Heart left ventricle (tissue), 16 donors: ENCODE data around the gene LRFN3. TPM values are rescaled to one million over a fixed set of nuclear protein-coding genes. Genes with fewer than 3 reads are reported as not detected.

Source experiments
- ATAC-seq, 4 donors: fragments of 200-7000 bp; cut with Tn5 transposase; one replicate each; pipeline ENCODE4 v1.9.1; 2020 to 2022; ENCODE audit warnings: moderate library complexity in 4 of 4, mild to moderate bottlenecking in 3 of 4, moderate number of reproducible peaks in 1 of 4
- DNase-seq, 5 donors: peaks; one replicate each; pipeline ENCODE4 v3.0.0-alpha.2; 2020
- H3K27ac ChIP-seq, 12 donors: fragments of 200-600 bp; sonication (generic) in 4 of 12; one replicate each; pipeline versions ENCODE4 v1.5.0 to v1.8.0; 2016 to 2022; ENCODE audit warnings: mild to moderate bottlenecking in 2 of 12
- H3K27me3 ChIP-seq, 9 donors: fragments of 200-600 bp; sonication (generic) in 2 of 9; one replicate each; pipeline versions ENCODE4 v1.5.1 to v1.8.0; 2016 to 2022; ENCODE audit warnings: mild to moderate bottlenecking in 3 of 9
- H3K36me3 ChIP-seq, 9 donors: fragments of 200-600 bp; sonication (generic) in 2 of 9; one replicate each; pipeline versions ENCODE4 v1.5.0 to v1.8.0; 2018 to 2022; ENCODE audit warnings: mild to moderate bottlenecking in 2 of 9
- H3K4me1 ChIP-seq, 12 donors: fragments of 200-600 bp; sonication (generic) in 4 of 12; one replicate each; pipeline versions ENCODE4 v1.5.0 to v1.8.0; 2016 to 2022; ENCODE audit warnings: mild to moderate bottlenecking in 3 of 12
- H3K4me3 ChIP-seq, 12 donors: fragments of 200-600 bp; sonication (generic) in 4 of 12; one replicate each; pipeline versions ENCODE4 v1.5.0 to v1.8.0; 2017 to 2022; ENCODE audit warnings: mild to moderate bottlenecking in 9 of 12, moderate library complexity in 4 of 12
- H3K9me3 ChIP-seq, 12 donors: fragments of 200-600 bp; sonication (generic) in 4 of 12; one replicate each; pipeline versions ENCODE4 v1.5.0 to v1.8.0; 2016 to 2022; ENCODE audit warnings: mild to moderate bottlenecking in 1 of 12
- POLR2A ChIP-seq, 2 donors: fragments of 450-650 bp; IDR thresholded peaks; one replicate each; pipeline ENCODE4 v1.6.1; 2017; ENCODE audit warnings: antibody characterized with exemption in 2 of 2, mild to moderate bottlenecking in 2 of 2, moderate library complexity in 2 of 2
- WGBS, 4 donors: extraction: QIAGEN DNeasy Blood & Tissue Kit in 2 of 4; methylation state at CpG; one replicate each; pipeline versions ENCODE4 v1.1.5 to v1.1.7; 2013 to 2018; 5-methylcytosine and 5-hydroxymethylcytosine counted together
- intact Hi-C, 10 donors: fragments of 100-400 bp; cut with DNase I; formaldehyde crosslinking; loops; one replicate each; pipeline versions ENCODE4 v1.11.1 to v1.14.2; 2022
- polyA plus RNA-seq, 2 donors: library from polyadenylated mRNA; stranded (reverse); fragments of 200-250 nt; gene quantifications; one replicate each; pipeline ENCODE4 v1.2.3, GENCODE V29; 2013
- total RNA-seq, 9 donors: library from RNA; depleted of rRNA in 2 of 9; stranded (reverse); fragments of >200 nt in 2 of 9; fragmentation: NEBNext Ultra II Directional in 3 of 9; extraction: Animal tissue kit (Norgen Biotek cat#: 25700) in 3 of 9; gene quantifications; one replicate each; pipeline versions ENCODE4 v1.1.0 to v1.2.4, GENCODE V29; 2016 to 2023
- TF ChIP-seq, protein P1 (sequence below), 12 donors: fragments of 200-600 bp; sonication (generic) in 4 of 12; IDR thresholded peaks; one replicate each; pipeline versions ENCODE4 v1.5.0 to v1.8.0; 2018 to 2022; ENCODE audit warnings: antibody characterized with exemption in 12 of 12, mild to moderate bottlenecking in 5 of 12
- donor health status: ischemic (EF 13 %, LVEDD 7.1; RV severe dilation, severe dysfunction).
- donor health status: healthy with polysubstance abuse.
- donor health status: DM: no; HTN: yes; CAD: no.
- donor health status: DM: no; HTN: no; CAD: no.
- donor health status: ischemic (EF 25% LVEDD 6.9; RV normal size, moderate dysfunction).
- donor health status: ischemic (EF 25% LVEDD 5.7; RV mildly dilated, moderate dysfunction).
- donor health status: healthy.
- donor health status: DM: yes; HTN: yes; CAD: no.
- donor health status: ischemic (EF 35%, LVEDD 5.7; RV mildly dilated, moderate dysfunction).
- donor health status: nonischemic (EF 11% LVEDD 7.7; RV severe dilation, severe dysfunction).
- donor health status: DM: yes; HTN: yes; CAD: no.
- donor health status: PGD.
- donor health status: ischemic (EF 29% LVEDD 5.4; RV normal size, mild dysfunction).
- donor health status: nonischemic (EF 23%, LVEDD 6.1; RV moderate dilation, normal function).

The LRFN3 gene
- total and polyA plus RNA-seq, 11 donors: 4.5 to 18.6 (median 8.5) TPM

DNA sequence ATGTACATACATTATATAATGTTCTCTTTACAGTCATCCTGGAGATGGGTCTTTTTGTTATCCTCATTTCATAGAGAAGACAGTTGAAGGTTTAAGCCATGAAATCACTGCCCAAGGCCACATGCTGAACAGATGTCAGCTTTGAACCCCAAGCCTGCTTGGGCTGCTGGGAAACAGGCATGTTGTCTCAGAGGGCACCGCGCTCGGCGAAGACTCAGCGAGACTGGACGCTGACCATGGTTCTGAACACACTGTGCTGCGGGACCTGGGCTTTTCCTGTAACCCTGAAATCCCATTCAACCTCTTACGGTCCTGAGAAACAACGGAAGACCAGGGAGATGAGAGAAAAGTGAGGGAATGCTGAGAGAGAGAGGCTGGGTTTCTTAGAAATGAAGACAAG is 27.3 kb downstream of the LRFN3 start:
- intact Hi-C loops: no loop called here
- ATAC-seq (peak in 3 of 4 donors; percentile 44 to 65 (median 50)), DNase-seq (peak in 2 of 5 donors; percentile 43 to 44)
- no peaks in the 10 kb centered on the region for H3K9me3 ChIP-seq
- no peak overlapping the region for H3K4me3 ChIP-seq
- 3 to 7% (median 4%) methylated on average over 9 of the region's 9 CpGs for WGBS, 4 donors
- H3K27me3 ChIP-seq: peaks cover 17 to 53% (median 27%) of the 10 kb centered on the region in 9 donors
- no peak overlapping the region for H3K27ac ChIP-seq
- peaks cover 0 to 15% (median 1%) of the 10 kb centered on the region in 12 donors for H3K4me1 ChIP-seq
- no peaks in the 10 kb centered on the region for H3K36me3 ChIP-seq
- TF ChIP-seq, protein P1, sequence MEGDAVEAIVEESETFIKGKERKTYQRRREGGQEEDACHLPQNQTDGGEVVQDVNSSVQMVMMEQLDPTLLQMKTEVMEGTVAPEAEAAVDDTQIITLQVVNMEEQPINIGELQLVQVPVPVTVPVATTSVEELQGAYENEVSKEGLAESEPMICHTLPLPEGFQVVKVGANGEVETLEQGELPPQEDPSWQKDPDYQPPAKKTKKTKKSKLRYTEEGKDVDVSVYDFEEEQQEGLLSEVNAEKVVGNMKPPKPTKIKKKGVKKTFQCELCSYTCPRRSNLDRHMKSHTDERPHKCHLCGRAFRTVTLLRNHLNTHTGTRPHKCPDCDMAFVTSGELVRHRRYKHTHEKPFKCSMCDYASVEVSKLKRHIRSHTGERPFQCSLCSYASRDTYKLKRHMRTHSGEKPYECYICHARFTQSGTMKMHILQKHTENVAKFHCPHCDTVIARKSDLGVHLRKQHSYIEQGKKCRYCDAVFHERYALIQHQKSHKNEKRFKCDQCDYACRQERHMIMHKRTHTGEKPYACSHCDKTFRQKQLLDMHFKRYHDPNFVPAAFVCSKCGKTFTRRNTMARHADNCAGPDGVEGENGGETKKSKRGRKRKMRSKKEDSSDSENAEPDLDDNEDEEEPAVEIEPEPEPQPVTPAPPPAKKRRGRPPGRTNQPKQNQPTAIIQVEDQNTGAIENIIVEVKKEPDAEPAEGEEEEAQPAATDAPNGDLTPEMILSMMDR (IDR thresholded peaks at IDR 0.05): no peak
- no peak for TF ChIP-seq POLR2A (IDR thresholded peaks at IDR 0.05)

DNA sequence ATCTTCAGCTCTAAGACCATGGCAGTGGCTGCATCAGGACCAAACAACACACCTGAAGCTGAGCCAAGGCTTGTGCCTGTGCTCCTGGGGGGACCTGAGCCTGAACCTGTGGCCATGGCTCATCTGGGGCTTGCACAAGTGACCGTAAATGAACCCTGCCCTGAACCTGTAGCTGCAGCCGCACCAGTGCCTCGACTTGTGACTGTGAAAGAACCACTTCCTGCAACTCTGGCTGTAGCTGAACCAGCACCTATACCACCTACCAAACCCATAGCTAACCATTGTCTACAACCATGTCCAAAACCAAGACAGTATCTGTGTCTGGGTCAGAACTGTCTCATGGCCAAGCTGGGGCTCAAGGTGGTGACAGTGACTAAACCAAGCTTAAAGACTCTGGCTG is 30.6 kb downstream of the LRFN3 start:
- Histone ChIP-seq H3K36me3 (no peaks in the 10 kb centered on the region), H3K27ac (no peak overlapping the region), H3K4me3 (no peak overlapping the region), H3K9me3 (no peaks in the 10 kb centered on the region), H3K4me1 (no peaks in the 10 kb centered on the region), H3K27me3 (peaks cover 0 to 21% (median 0%) of the 10 kb centered on the region in 9 donors)
- 67 to 90% (median 78%) methylated on average over 1 to 3 of the region's 3 CpGs for WGBS, 4 donors
- intact Hi-C loops: no loop called here
- ATAC-seq (peak in 1 of 4 donors; percentile 26), DNase-seq (no peak)
- no peak for TF ChIP-seq POLR2A (IDR thresholded peaks at IDR 0.05)
- TF ChIP-seq, protein P1 (IDR thresholded peaks at IDR 0.05): no peak

DNA sequence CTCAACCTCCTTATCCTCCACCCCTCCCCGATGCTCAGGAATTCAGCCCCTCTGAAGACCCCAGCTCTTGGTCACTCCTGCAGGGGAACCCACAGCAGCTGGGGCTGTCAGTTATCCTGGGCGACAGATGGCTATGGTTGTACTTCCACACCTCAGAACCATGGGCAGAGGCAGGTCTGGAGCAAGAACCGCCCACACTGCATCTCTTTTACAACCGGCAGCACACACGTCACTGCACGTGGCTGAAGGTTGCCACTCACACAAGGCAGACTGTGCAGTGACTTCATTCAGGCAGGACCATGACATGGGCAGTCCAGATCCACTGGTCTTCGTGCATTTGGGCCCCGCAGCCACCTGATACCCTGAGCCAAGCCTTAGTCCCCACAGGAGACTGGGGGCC is 37.3 kb downstream of the LRFN3 start:
- intact Hi-C loops: no loop called here
- 31 to 40% (median 36%) methylated on average over 3 to 8 of the region's 8 CpGs for whole genome bisulfite sequencing, 4 donors
- Histone ChIP-seq H3K27ac (no peak overlapping the region), H3K9me3 (no peaks in the 10 kb centered on the region), H3K4me1 (no peaks in the 10 kb centered on the region), H3K36me3 (no peaks in the 10 kb centered on the region), H3K4me3 (no peak overlapping the region), H3K27me3 (peaks cover 0 to 9% (median 0%) of the 10 kb centered on the region in 9 donors)
- DNase-seq: peak in 1 of 5 donors; percentile 19
- TF ChIP-seq, protein P1 (IDR thresholded peaks at IDR 0.05): no peak
- TF ChIP-seq POLR2A (IDR thresholded peaks at IDR 0.05): no peak
- no peak for ATAC-seq

DNA sequence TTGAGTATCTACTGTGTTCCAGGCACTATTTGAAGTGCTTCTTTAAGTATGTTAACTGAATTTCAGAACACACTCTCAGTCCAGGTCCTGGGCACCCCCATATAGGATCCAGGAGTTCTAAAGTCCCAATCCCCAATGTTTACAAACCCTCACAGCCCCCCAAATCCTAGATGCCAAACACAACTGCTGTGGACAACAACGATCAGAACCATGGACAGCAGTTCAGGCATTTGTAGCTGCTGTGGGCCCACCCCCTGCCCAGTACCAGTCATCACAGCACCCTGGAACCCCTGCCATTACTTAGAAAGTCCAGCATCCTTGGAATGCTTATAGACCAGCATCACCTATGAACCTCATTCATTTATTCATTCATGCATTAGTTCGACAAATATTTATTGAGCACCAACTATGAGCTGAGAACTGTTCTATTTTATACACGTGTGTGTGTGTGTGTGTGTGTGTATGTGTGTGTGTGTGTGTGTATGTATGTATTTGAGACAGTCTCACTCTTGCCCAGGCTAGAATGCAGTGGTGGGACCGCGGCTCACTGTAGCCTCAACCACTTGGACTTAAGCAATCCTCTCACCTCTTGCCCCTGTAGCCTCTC is 39.5 kb downstream of the LRFN3 start:
- WGBS, 4 donors: 31 to 42% (median 33%) methylated on average over 5 of the region's 5 CpGs
- no peak overlapping the region for H3K4me3 ChIP-seq
- ATAC-seq: no peak
- DNase-seq: no peak
- no peaks in the 10 kb centered on the region for H3K36me3 ChIP-seq
- H3K27me3 ChIP-seq: peaks cover 0 to 23% (median 5%) of the 10 kb centered on the region in 9 donors
- H3K27ac ChIP-seq: no peak overlapping the region
- no peak for TF ChIP-seq POLR2A (IDR thresholded peaks at IDR 0.05)
- TF ChIP-seq, protein P1 (IDR thresholded peaks at IDR 0.05): no peak
- intact Hi-C loops: no loop called here
- no peaks in the 10 kb centered on the region for H3K4me1 ChIP-seq
- no peaks in the 10 kb centered on the region for H3K9me3 ChIP-seq
